ENCODE results near the gene ADGRV1. TPM values are rescaled to one million over a fixed set of nuclear protein-coding genes. Genes with fewer than 3 reads are reported as not detected.

ADGRV1 gene
- total RNA-seq, 2 donors from 2014 or later = 97.6 to 117 TPM

DNA sequence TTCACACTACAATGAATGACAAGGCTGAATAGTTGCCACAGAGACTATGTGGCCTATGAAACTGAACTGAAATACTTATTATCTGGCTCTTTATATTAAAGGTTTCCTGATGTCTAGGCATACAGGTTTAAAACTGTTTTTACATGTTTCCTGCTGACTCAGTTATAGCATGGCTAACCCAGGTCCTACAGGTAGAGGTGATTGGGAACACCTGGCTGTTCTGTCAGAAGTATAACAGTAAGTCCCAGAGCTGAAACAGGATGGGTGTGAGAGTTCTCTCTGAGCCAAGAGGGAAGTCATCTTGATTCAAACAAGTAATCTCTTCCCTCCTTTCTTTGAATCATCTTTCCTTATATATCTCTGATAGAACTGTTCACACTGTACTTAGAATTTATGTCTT, 4.9 kb upstream of the ADGRV1 start:
- peaks cover 3% of the 10 kb centered on the region for H3K9me3 Mint-ChIP-seq

DNA sequence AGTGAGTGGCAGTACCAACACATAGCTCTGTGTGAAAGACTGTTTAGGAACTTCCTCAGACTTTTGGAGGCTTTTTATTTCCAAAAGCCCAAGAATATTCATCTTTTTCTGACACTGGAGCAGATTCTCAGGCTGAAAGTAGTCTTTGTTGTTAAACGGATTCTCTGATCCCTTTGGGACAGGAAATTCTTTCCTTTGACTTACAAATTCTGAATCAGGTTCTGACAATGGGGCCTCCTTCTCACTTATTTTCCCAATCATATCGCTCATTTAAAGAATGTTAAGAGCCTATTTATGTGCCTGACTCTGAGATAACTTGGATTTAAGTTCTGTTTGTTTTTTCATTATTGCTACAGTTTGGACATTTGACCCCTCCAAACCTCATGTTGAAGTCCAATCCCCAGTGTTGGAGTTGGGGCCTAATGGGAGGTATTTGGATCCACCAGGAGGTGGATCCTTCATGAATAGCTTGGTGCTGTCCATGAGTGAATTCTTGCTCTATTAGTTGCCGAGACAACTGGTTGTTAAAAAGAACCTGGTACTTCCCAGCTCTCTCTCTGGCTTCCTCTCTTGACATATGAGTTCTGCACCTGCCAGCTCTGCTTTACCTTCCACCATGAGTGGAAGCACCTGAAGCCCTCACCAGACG, 4.1 kb upstream of the ADGRV1 start:
- Histone ChIP-seq H3K9me3 (ENCODE audit: control insufficient read depth, low read length) (no peaks in the 10 kb centered on the region), H3K27me3 (ENCODE audit: control insufficient read depth, insufficient read depth, low read length, poor library complexity, severe bottlenecking) (no peaks in the 10 kb centered on the region), H3K36me3 (ENCODE audit: control insufficient read depth, insufficient read depth, low read length) (no peaks in the 10 kb centered on the region), H3K4me1 (ENCODE audit: control insufficient read depth, insufficient read depth, low read length) (peaks cover 17% of the 10 kb centered on the region), H3K4me3 (ENCODE audit: low read length) (peak overlapping the region; percentile 30), H3K27ac (ENCODE audit: low read depth, low read length) (no peak overlapping the region), H3K9ac (ENCODE audit: extremely low read depth, low read length, poor library complexity, severe bottlenecking) (no peak overlapping the region)
- no peaks in the 10 kb centered on the region for H3K36me3 Mint-ChIP-seq (ENCODE audit: low read depth)
- peaks cover 3% of the 10 kb centered on the region for H3K9me3 Mint-ChIP-seq
- H3K27me3 Mint-ChIP-seq (ENCODE audit: insufficient read depth) = no peaks in the 10 kb centered on the region
- H3K4me3 Mint-ChIP-seq = no peak overlapping the region
- TF ChIP-seq, protein P1, sequence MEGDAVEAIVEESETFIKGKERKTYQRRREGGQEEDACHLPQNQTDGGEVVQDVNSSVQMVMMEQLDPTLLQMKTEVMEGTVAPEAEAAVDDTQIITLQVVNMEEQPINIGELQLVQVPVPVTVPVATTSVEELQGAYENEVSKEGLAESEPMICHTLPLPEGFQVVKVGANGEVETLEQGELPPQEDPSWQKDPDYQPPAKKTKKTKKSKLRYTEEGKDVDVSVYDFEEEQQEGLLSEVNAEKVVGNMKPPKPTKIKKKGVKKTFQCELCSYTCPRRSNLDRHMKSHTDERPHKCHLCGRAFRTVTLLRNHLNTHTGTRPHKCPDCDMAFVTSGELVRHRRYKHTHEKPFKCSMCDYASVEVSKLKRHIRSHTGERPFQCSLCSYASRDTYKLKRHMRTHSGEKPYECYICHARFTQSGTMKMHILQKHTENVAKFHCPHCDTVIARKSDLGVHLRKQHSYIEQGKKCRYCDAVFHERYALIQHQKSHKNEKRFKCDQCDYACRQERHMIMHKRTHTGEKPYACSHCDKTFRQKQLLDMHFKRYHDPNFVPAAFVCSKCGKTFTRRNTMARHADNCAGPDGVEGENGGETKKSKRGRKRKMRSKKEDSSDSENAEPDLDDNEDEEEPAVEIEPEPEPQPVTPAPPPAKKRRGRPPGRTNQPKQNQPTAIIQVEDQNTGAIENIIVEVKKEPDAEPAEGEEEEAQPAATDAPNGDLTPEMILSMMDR (conservative IDR thresholded peaks at IDR 0.05) = no peak
- H3K27ac Mint-ChIP-seq = no peak overlapping the region
- WGBS, 2 experiments (ENCODE audit: insufficient coverage in 1 of 2, insufficient read length in 1 of 2) = 61 to 75% methylated on average over 1 to 4 of the region's 4 CpGs
- H3K4me1 Mint-ChIP-seq = peaks cover 50% of the 10 kb centered on the region
- no peak for DNase-seq

More for the DNA sequence above, 4.9 kb upstream of the ADGRV1 start:
- H3K4me3 Mint-ChIP-seq = no peak overlapping the region
- H3K27me3 Mint-ChIP-seq (ENCODE audit: insufficient read depth) = no peaks in the 10 kb centered on the region
- H3K4me1 ChIP-seq (ENCODE audit: control insufficient read depth, insufficient read depth, low read length) = peaks cover 16% of the 10 kb centered on the region
- H3K9me3 ChIP-seq (ENCODE audit: control insufficient read depth, low read length) = no peaks in the 10 kb centered on the region
- no peak for DNase-seq
- H3K27ac Mint-ChIP-seq = no peak overlapping the region
- TF ChIP-seq, protein P1 (conservative IDR thresholded peaks at IDR 0.05) = no peak
- H3K36me3 ChIP-seq (ENCODE audit: control insufficient read depth, insufficient read depth, low read length) = no peaks in the 10 kb centered on the region
- H3K27me3 ChIP-seq (ENCODE audit: control insufficient read depth, insufficient read depth, low read length, poor library complexity, severe bottlenecking) = no peaks in the 10 kb centered on the region
- no peak overlapping the region for H3K9ac ChIP-seq (ENCODE audit: extremely low read depth, low read length, poor library complexity, severe bottlenecking)
- no peak overlapping the region for H3K4me3 ChIP-seq (ENCODE audit: low read length)
- peaks cover 50% of the 10 kb centered on the region for H3K4me1 Mint-ChIP-seq
- no peaks in the 10 kb centered on the region for H3K36me3 Mint-ChIP-seq (ENCODE audit: low read depth)
- no peak overlapping the region for H3K27ac ChIP-seq (ENCODE audit: low read depth, low read length)

- Histone ChIP-seq H3K9ac (ENCODE audit: extremely low read depth, low read length, poor library complexity, severe bottlenecking) (no peak overlapping the region), H3K4me3 (ENCODE audit: low read length) (peak overlapping the region; percentile 35), H3K27me3 (ENCODE audit: control insufficient read depth, insufficient read depth, low read length, poor library complexity, severe bottlenecking) (no peaks in the 10 kb centered on the region), H3K4me1 (ENCODE audit: control insufficient read depth, insufficient read depth, low read length) (peaks cover 20% of the 10 kb centered on the region), H3K36me3 (ENCODE audit: control insufficient read depth, insufficient read depth, low read length) (no peaks in the 10 kb centered on the region), H3K27ac (ENCODE audit: low read depth, low read length) (no peak overlapping the region), H3K9me3 (ENCODE audit: control insufficient read depth, low read length) (no peaks in the 10 kb centered on the region)
- no peak for DNase-seq
- no peak overlapping the region for H3K27ac Mint-ChIP-seq
- no peaks in the 10 kb centered on the region for H3K36me3 Mint-ChIP-seq (ENCODE audit: low read depth)
- H3K4me1 Mint-ChIP-seq = peaks cover 57% of the 10 kb centered on the region
- TF ChIP-seq, protein P1 (conservative IDR thresholded peaks at IDR 0.05) = no peak
- no peaks in the 10 kb centered on the region for H3K27me3 Mint-ChIP-seq (ENCODE audit: insufficient read depth)
- no peaks in the 10 kb centered on the region for H3K9me3 Mint-ChIP-seq
- no peak overlapping the region for H3K4me3 Mint-ChIP-seq
Measured at GRCh38 chr5:90555666-90556065, 2.9 kb upstream of the ADGRV1 start.

Measured in endodermal cell (in vitro differentiated cells).